COR-L47 (cell line): ENCODE measurements around the gene SND1.

ENCODE experiments used
- DNase-seq: peaks from one replicate; lab custom pipeline; 2025; lab: John Stamatoyannopoulos, UW

SND1 gene

GRCh38 chr7:127730658-127731276 lies 78.8 kb downstream of the SND1 start:
- no peak for DNase-seq

- no peak for DNase-seq
Measured at GRCh38 chr7:127731431-127732080, 79.6 kb downstream of the SND1 start.

- no peak for DNase-seq
Measured at GRCh38 chr7:127732306-127732705, 80.3 kb downstream of the SND1 start.

- no peak for DNase-seq
Measured at GRCh38 chr7:127733986-127734385, 82.0 kb downstream of the SND1 start.

- DNase-seq: no peak
Measured at GRCh38 chr7:127736511-127736910, 84.5 kb downstream of the SND1 start.

- DNase-seq: no peak
Measured at GRCh38 chr7:127738859-127739258, 86.9 kb downstream of the SND1 start.

- no peak for DNase-seq
Measured at GRCh38 chr7:127741764-127742375, 89.9 kb downstream of the SND1 start.

- DNase-seq: no peak
Measured at GRCh38 chr7:127745445-127745844, 93.5 kb downstream of the SND1 start.

- DNase-seq: no peak
Measured at GRCh38 chr7:127751062-127751461, 99.1 kb downstream of the SND1 start.

- DNase-seq: no peak
Measured at GRCh38 chr7:127751490-127752448, 99.8 kb downstream of the SND1 start.

GRCh38 chr7:127752829-127753228 lies 100.8 kb downstream of the SND1 start:
- DNase-seq: no peak

- no peak for DNase-seq
Measured at GRCh38 chr7:127754457-127754856, 102.5 kb downstream of the SND1 start.

GRCh38 chr7:127755521-127755920 lies 103.5 kb downstream of the SND1 start:
- peak; percentile 36 for DNase-seq

- no peak for DNase-seq
Measured at GRCh38 chr7:127755965-127756364, 104.0 kb downstream of the SND1 start.

GRCh38 chr7:127758105-127758504 lies 106.1 kb downstream of the SND1 start:
- DNase-seq: no peak

GRCh38 chr7:127758845-127759244 lies 106.9 kb downstream of the SND1 start:
- DNase-seq: no peak

GRCh38 chr7:127759945-127760421 lies 108.0 kb downstream of the SND1 start:
- no peak for DNase-seq

- no peak for DNase-seq
Measured at GRCh38 chr7:127760436-127761031, 108.5 kb downstream of the SND1 start.

GRCh38 chr7:127761196-127761595 lies 109.2 kb downstream of the SND1 start:
- no peak for DNase-seq

- no peak for DNase-seq
Measured at GRCh38 chr7:127764681-127765080, 112.7 kb downstream of the SND1 start.

- DNase-seq: no peak
Measured at GRCh38 chr7:127765150-127765549, 113.2 kb downstream of the SND1 start.
